ENCODE data around the gene ABCF1. TPM values are rescaled to one million over a fixed set of nuclear protein-coding genes. Genes with fewer than 3 reads are reported as not detected.
"Not testable (repeated sequence)": the region's sequence is repeated elsewhere in the genome, so short reads cannot be mapped to it uniquely, and the experiment has no call there.

Gene ABCF1
- total RNA-seq, 1 donor from 2014 or later, result 46.3 TPM

- Histone ChIP-seq H3K4me3 (ENCODE audit: low read depth, low read length) (no peak overlapping the region), H3K27me3 (ENCODE audit: control insufficient read depth, insufficient read depth, low read length) (no peaks in the 10 kb centered on the region), H3K36me3 (ENCODE audit: control insufficient read depth, insufficient read depth, low read length) (peaks cover 1% of the 10 kb centered on the region)
- peak; percentile 28 for DNase-seq (ENCODE audit: low read depth)
- no peak for TF ChIP-seq CTCF (IDR thresholded peaks at IDR 0.05; ENCODE audit: insufficient read depth, low read length, poor library complexity, severe bottlenecking)
Measured at GRCh38 chr6:30591008-30591407, 19.8 kb downstream of the ABCF1 start.

- DNase-seq (ENCODE audit: low read depth), result no peak
- no peaks in the 10 kb centered on the region for H3K27me3 ChIP-seq (ENCODE audit: control insufficient read depth, insufficient read depth, low read length)
- no peak for TF ChIP-seq CTCF (IDR thresholded peaks at IDR 0.05; ENCODE audit: insufficient read depth, low read length, poor library complexity, severe bottlenecking)
- no peak overlapping the region for H3K4me3 ChIP-seq (ENCODE audit: low read depth, low read length)
- H3K36me3 ChIP-seq (ENCODE audit: control insufficient read depth, insufficient read depth, low read length), result peaks cover 1% of the 10 kb centered on the region
Measured at GRCh38 chr6:30592287-30592686, 21.0 kb downstream of the ABCF1 start.

DNA sequence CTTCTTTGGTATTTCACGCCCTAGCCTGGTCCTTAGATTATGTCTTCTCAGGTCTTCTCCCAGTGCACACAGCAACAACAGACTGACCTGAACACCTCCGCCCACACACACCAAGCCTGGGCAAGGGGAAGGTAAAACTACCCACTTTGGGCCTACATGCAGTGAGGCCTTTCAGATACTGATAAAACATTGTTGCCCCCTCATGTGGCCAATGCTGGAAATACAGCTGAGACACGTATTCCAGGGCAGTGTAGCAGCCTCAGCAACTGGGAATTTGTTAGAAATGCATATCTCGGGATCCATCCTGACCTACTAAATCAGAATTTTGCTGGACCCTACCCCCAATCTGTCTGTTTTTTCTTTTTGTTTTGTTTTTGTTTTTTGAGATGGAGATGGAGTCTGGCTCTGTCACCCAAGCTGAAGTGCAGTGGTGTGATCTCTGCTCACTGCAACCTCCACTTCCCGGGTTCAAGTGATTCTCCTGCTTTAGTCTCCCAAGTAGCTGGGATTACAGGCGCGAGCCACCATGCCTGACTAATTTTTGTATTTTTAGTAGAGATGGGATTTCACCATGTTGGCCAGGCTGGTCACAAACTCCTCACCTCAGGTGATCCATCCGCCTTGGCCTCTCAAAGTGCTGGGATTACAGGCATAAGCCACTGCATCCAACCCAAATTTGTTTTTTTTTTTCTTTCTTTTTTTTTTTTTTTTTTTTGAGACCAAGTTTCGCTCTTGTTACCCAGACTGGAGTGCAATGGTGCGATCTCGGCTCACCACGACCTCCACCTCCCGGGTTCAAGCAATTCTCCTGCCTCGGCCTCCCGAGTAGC, 26.3 kb downstream of the ABCF1 start:
- not testable (repeated sequence) for H3K4me3 ChIP-seq (ENCODE audit: low read depth, low read length); H3K27me3 ChIP-seq (ENCODE audit: control insufficient read depth, insufficient read depth, low read length); DNase-seq (ENCODE audit: low read depth); H3K36me3 ChIP-seq (ENCODE audit: control insufficient read depth, insufficient read depth, low read length)
- peak; percentile 66 for TF ChIP-seq CTCF (IDR thresholded peaks at IDR 0.05; ENCODE audit: insufficient read depth, low read length, poor library complexity, severe bottlenecking)

DNA sequence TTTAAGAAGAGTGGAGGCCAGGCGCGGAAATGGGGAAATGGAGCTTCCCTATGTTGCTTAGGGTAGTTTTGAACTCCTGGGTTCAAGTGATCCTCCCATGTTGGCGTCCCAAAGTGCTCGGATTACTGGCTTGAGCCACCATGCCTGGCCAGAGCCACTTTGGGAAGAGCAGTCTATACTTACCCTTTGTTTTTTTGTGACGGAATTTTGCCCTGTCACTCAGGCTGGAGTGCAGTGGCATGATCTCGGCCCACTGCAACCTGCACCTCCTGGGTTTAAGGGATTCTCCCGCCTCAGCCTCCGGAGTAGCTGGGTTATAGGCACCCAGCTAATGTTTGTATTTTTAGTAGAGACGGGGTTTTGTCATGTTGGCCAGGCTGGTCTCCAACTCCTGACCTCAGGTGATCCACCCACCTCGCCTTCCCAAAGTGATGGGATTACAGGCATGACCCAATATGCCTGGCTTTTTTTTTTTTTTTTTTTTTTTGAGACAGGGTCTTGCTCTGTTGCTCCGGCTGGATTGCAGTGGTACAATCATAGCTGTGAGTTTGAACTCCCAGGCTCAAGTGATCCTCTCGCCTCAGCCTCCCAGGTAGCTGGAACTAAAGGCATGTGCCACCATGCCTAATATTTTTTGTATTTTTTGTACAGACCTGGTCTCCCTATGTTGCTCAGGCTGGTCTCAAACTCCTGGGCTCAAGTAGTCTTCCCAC, 27.8 kb downstream of the ABCF1 start:
- Histone ChIP-seq H3K36me3 (ENCODE audit: control insufficient read depth, insufficient read depth, low read length) (peaks cover 6% of the 10 kb centered on the region), H3K4me3 (ENCODE audit: low read depth, low read length) (no peak overlapping the region), H3K27me3 (ENCODE audit: control insufficient read depth, insufficient read depth, low read length) (no peaks in the 10 kb centered on the region)
- no peak for TF ChIP-seq CTCF (IDR thresholded peaks at IDR 0.05; ENCODE audit: insufficient read depth, low read length, poor library complexity, severe bottlenecking)
- no peak for DNase-seq (ENCODE audit: low read depth)

- Histone ChIP-seq H3K36me3 (ENCODE audit: control insufficient read depth, insufficient read depth, low read length) (peaks cover 7% of the 10 kb centered on the region), H3K27me3 (ENCODE audit: control insufficient read depth, insufficient read depth, low read length) (no peaks in the 10 kb centered on the region), H3K4me3 (ENCODE audit: low read depth, low read length) (no peak overlapping the region)
- TF ChIP-seq CTCF (IDR thresholded peaks at IDR 0.05; ENCODE audit: insufficient read depth, low read length, poor library complexity, severe bottlenecking), result no peak
- DNase-seq (ENCODE audit: low read depth), result no peak
Measured at GRCh38 chr6:30599625-30600324, 28.5 kb downstream of the ABCF1 start.

Data from kidney epithelial cell (primary cell).